Stimulated activated CD4-positive, alpha-beta T cell treated with anti-CD3 and anti-CD28 coated beads, Interleukin-1b, Interleukin-23, amount 100 ng/mL, for 1 hour (primary cell): ENCODE measurements around the gene ATAD1.

Source experiments
- DNase-seq, 2 donors: peaks; one replicate each; pipeline ENCODE4 v3.0.0-alpha.2; 2020; ENCODE audit warnings: low read depth in 2 of 2

Gene ATAD1

GRCh38 chr10:87715552-87716347, 102.3 kb downstream of the ATAD1 start:
- DNase-seq: no peak

GRCh38 chr10:87713707-87714106, 104.3 kb downstream of the ATAD1 start:
- no peak for DNase-seq

GRCh38 chr10:87712913-87713616, 105.0 kb downstream of the ATAD1 start:
- DNase-seq: no peak

- no peak for DNase-seq
These were observed 110.8 kb downstream of the ATAD1 start for GRCh38 chr10:87707254-87707653.

DNA sequence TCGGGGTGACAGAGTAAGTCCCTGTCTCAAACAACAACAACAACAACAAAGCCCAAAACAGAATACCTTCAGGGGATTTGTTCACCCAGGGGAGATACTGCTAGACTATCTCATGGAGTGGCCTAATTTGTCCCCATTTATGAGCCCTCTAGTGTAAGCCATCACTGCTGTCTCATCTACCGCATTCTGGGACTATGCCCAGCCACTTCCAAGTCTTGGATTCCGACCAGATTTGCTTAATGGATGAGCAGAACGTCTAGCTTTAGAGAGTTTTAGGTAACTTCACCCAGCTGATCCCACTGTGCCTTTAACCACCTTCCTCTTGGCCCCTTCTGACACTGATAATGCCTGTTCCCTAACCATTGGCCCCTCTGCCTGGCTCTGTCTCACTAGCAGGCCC, 111.3 kb downstream of the ATAD1 start:
- no peak for DNase-seq

- DNase-seq: no peak
These were observed 112.7 kb downstream of the ATAD1 start for GRCh38 chr10:87705339-87705738.

- no peak for DNase-seq
These were observed 114.3 kb downstream of the ATAD1 start for GRCh38 chr10:87703771-87704170.

GRCh38 chr10:87702973-87703294, 115.1 kb downstream of the ATAD1 start:
- no peak for DNase-seq

- DNase-seq: no peak
These were observed 115.6 kb downstream of the ATAD1 start for GRCh38 chr10:87702260-87702972.
